ENCODE measurements around the gene HCFC1. TPM values are rescaled to one million over a fixed set of nuclear protein-coding genes. Genes with fewer than 3 reads are reported as not detected.

The HCFC1 gene
- total and polyA plus RNA-seq, 4 donors, result 13.1 to 56.3 (median 35.9) TPM

- peak in 2 of 6 donors; percentile 78 to 81 for DNase-seq (ENCODE audit: low read depth in 4 of 6, low spot score in 6 of 6)
- Histone ChIP-seq H3K9me3 (ENCODE audit: control insufficient read depth, insufficient read depth, low read length) (no peaks in the 10 kb centered on the region), H3K27ac (ENCODE audit: low read depth, low read length) (peak overlapping the region; percentile 19), H3K36me3 (ENCODE audit: control insufficient read depth, insufficient read depth, low read length) (peaks cover 60% of the 10 kb centered on the region), H3K4me3 (ENCODE audit: low read depth, low read length) (no peak overlapping the region), H3K27me3 (ENCODE audit: control insufficient read depth, insufficient read depth, low read length) (no peaks in the 10 kb centered on the region), H3K4me1 (ENCODE audit: control insufficient read depth, insufficient read depth, low read length) (peaks cover 50% of the 10 kb centered on the region)
- WGBS (ENCODE audit: insufficient coverage), result 52% methylated on average over 9 of the region's 19 CpGs
Observed at GRCh38 chrX:153947009-153947769, 24.4 kb downstream of the HCFC1 start.

- H3K9me3 ChIP-seq (ENCODE audit: control insufficient read depth, insufficient read depth, low read length), result no peaks in the 10 kb centered on the region
- no peak overlapping the region for H3K4me3 ChIP-seq (ENCODE audit: low read depth, low read length)
- no peak for DNase-seq (ENCODE audit: low read depth in 4 of 6, low spot score in 6 of 6)
- H3K27me3 ChIP-seq (ENCODE audit: control insufficient read depth, insufficient read depth, low read length), result no peaks in the 10 kb centered on the region
- H3K4me1 ChIP-seq (ENCODE audit: control insufficient read depth, insufficient read depth, low read length), result peaks cover 50% of the 10 kb centered on the region
- 95% methylated on average over 15 of the region's 24 CpGs for WGBS (ENCODE audit: insufficient coverage)
- H3K27ac ChIP-seq (ENCODE audit: low read depth, low read length), result no peak overlapping the region
- H3K36me3 ChIP-seq (ENCODE audit: control insufficient read depth, insufficient read depth, low read length), result peaks cover 51% of the 10 kb centered on the region
Observed at GRCh38 chrX:153945956-153946943, 25.4 kb downstream of the HCFC1 start.

- 58% methylated on average over 5 of the region's 6 CpGs for WGBS (ENCODE audit: insufficient coverage)
- peak overlapping the region; percentile 36 for H3K4me3 ChIP-seq (ENCODE audit: low read depth, low read length)
- no peaks in the 10 kb centered on the region for H3K9me3 ChIP-seq (ENCODE audit: control insufficient read depth, insufficient read depth, low read length)
- H3K4me1 ChIP-seq (ENCODE audit: control insufficient read depth, insufficient read depth, low read length), result peaks cover 42% of the 10 kb centered on the region
- no peak for DNase-seq (ENCODE audit: low read depth in 4 of 6, low spot score in 6 of 6)
- H3K36me3 ChIP-seq (ENCODE audit: control insufficient read depth, insufficient read depth, low read length), result peaks cover 38% of the 10 kb centered on the region
- no peaks in the 10 kb centered on the region for H3K27me3 ChIP-seq (ENCODE audit: control insufficient read depth, insufficient read depth, low read length)
- no peak overlapping the region for H3K27ac ChIP-seq (ENCODE audit: low read depth, low read length)
Observed at GRCh38 chrX:153944800-153945150, 26.8 kb downstream of the HCFC1 start.

GRCh38 chrX:153944140-153944799 is 27.3 kb downstream of the HCFC1 start, which contains the start of gene RENBP:
TSS of gene RENBP (minus strand) at chrX:153944643. CDS start at chrX:153944610, 33 bp downstream.
- Histone ChIP-seq H3K9me3 (ENCODE audit: control insufficient read depth, insufficient read depth, low read length) (no peaks in the 10 kb centered on the region), H3K4me1 (ENCODE audit: control insufficient read depth, insufficient read depth, low read length) (peaks cover 37% of the 10 kb centered on the region), H3K4me3 (ENCODE audit: low read depth, low read length) (peak within 1 kb of the TSS; percentile 36), H3K27ac (ENCODE audit: low read depth, low read length) (no peak within 1 kb of the TSS), H3K27me3 (ENCODE audit: control insufficient read depth, insufficient read depth, low read length) (no peaks in the 10 kb centered on the region), H3K36me3 (ENCODE audit: control insufficient read depth, insufficient read depth, low read length) (peaks cover 34% of the 10 kb centered on the region)
- DNase-seq (ENCODE audit: low read depth in 4 of 6, low spot score in 6 of 6), result peak in 2 of 6 donors; percentile 43 to 54
- WGBS (ENCODE audit: insufficient coverage), result 41% methylated on average over 26 of the region's 31 CpGs

GRCh38 chrX:153941336-153942252 is 30.0 kb downstream of the HCFC1 start:
- 42% methylated on average over 11 of the region's 23 CpGs for WGBS (ENCODE audit: insufficient coverage)
- H3K4me3 ChIP-seq (ENCODE audit: low read depth, low read length), result no peak overlapping the region

GRCh38 chrX:153939573-153939972 is 32.0 kb downstream of the HCFC1 start:
- no peak for DNase-seq (ENCODE audit: low read depth in 4 of 6, low spot score in 6 of 6)
- H3K36me3 ChIP-seq (ENCODE audit: control insufficient read depth, insufficient read depth, low read length), result peaks cover 9% of the 10 kb centered on the region
- 44% methylated on average over 7 of the region's 7 CpGs for WGBS (ENCODE audit: insufficient coverage)
- no peaks in the 10 kb centered on the region for H3K27me3 ChIP-seq (ENCODE audit: control insufficient read depth, insufficient read depth, low read length)
- no peaks in the 10 kb centered on the region for H3K9me3 ChIP-seq (ENCODE audit: control insufficient read depth, insufficient read depth, low read length)
- H3K4me1 ChIP-seq (ENCODE audit: control insufficient read depth, insufficient read depth, low read length), result peaks cover 23% of the 10 kb centered on the region
- H3K27ac ChIP-seq (ENCODE audit: low read depth, low read length), result no peak overlapping the region
- H3K4me3 ChIP-seq (ENCODE audit: low read depth, low read length), result no peak overlapping the region

More at GRCh38 chrX:153941336-153942252, 30.0 kb downstream of the HCFC1 start:
- DNase-seq (ENCODE audit: low read depth in 4 of 6, low spot score in 6 of 6), result no peak
- no peaks in the 10 kb centered on the region for H3K27me3 ChIP-seq (ENCODE audit: control insufficient read depth, insufficient read depth, low read length)
- peaks cover 14% of the 10 kb centered on the region for H3K36me3 ChIP-seq (ENCODE audit: control insufficient read depth, insufficient read depth, low read length)
- peaks cover 21% of the 10 kb centered on the region for H3K4me1 ChIP-seq (ENCODE audit: control insufficient read depth, insufficient read depth, low read length)
- H3K27ac ChIP-seq (ENCODE audit: low read depth, low read length), result no peak overlapping the region
- no peaks in the 10 kb centered on the region for H3K9me3 ChIP-seq (ENCODE audit: control insufficient read depth, insufficient read depth, low read length)

GRCh38 chrX:153938226-153938786 is 33.3 kb downstream of the HCFC1 start:
- 81% methylated on average over 8 of the region's 10 CpGs for WGBS (ENCODE audit: insufficient coverage)
- H3K27me3 ChIP-seq (ENCODE audit: control insufficient read depth, insufficient read depth, low read length), result no peaks in the 10 kb centered on the region
- peaks cover 9% of the 10 kb centered on the region for H3K36me3 ChIP-seq (ENCODE audit: control insufficient read depth, insufficient read depth, low read length)
- no peak overlapping the region for H3K4me3 ChIP-seq (ENCODE audit: low read depth, low read length)
- H3K9me3 ChIP-seq (ENCODE audit: control insufficient read depth, insufficient read depth, low read length), result no peaks in the 10 kb centered on the region
- H3K4me1 ChIP-seq (ENCODE audit: control insufficient read depth, insufficient read depth, low read length), result peaks cover 22% of the 10 kb centered on the region
- DNase-seq (ENCODE audit: low read depth in 4 of 6, low spot score in 6 of 6), result no peak
- no peak overlapping the region for H3K27ac ChIP-seq (ENCODE audit: low read depth, low read length)

GRCh38 chrX:153937056-153937455 is 34.6 kb downstream of the HCFC1 start:
- H3K4me1 ChIP-seq (ENCODE audit: control insufficient read depth, insufficient read depth, low read length), result peaks cover 14% of the 10 kb centered on the region
- no CpG with 5 or more reads among the region's 3 CpGs for WGBS (ENCODE audit: insufficient coverage)
- peaks cover 2% of the 10 kb centered on the region for H3K27me3 ChIP-seq (ENCODE audit: control insufficient read depth, insufficient read depth, low read length)

More at GRCh38 chrX:153937056-153937455, 34.6 kb downstream of the HCFC1 start:
- Histone ChIP-seq H3K27ac (ENCODE audit: low read depth, low read length) (no peak overlapping the region), H3K36me3 (ENCODE audit: control insufficient read depth, insufficient read depth, low read length) (peaks cover 11% of the 10 kb centered on the region), H3K4me3 (ENCODE audit: low read depth, low read length) (no peak overlapping the region), H3K9me3 (ENCODE audit: control insufficient read depth, insufficient read depth, low read length) (no peaks in the 10 kb centered on the region)
- no peak for DNase-seq (ENCODE audit: low read depth in 4 of 6, low spot score in 6 of 6)

All from spinal cord (tissue), 10 donors.